Osteocyte (in vitro differentiated cells): Measurements from ENCODE around the gene PLA2G2C. TPM values are rescaled to one million over a fixed set of nuclear protein-coding genes. Genes with fewer than 3 reads are reported as not detected.
"Not testable (repeated sequence)": the region's sequence is repeated elsewhere in the genome, so short reads cannot be mapped to it uniquely, and the experiment has no call there.

Source experiments
- DNase-seq: peaks from one replicate; pipeline ENCODE4 v3.0.0; 2021; ENCODE audit warnings: mixed read lengths; ENCODE audit not compliant: unreplicated experiment; ENCODE audit errors: extremely low spot score
- H3K27ac Mint-ChIP-seq: one replicate; pipeline ENCODE4 v1.8.0; 2021; ENCODE audit warnings: mild to moderate bottlenecking, mixed read lengths; ENCODE audit not compliant: unreplicated experiment
- H3K27me3 Mint-ChIP-seq: one replicate; pipeline ENCODE4 v1.8.0; 2021; ENCODE audit warnings: mixed read lengths; ENCODE audit not compliant: unreplicated experiment
- H3K36me3 Mint-ChIP-seq: one replicate; pipeline ENCODE4 v1.8.0; 2021; ENCODE audit warnings: mixed read lengths; ENCODE audit not compliant: unreplicated experiment
- H3K4me1 Mint-ChIP-seq: one replicate; pipeline ENCODE4 v1.8.0; 2021; ENCODE audit warnings: mixed read lengths; ENCODE audit not compliant: unreplicated experiment
- H3K4me3 Mint-ChIP-seq: one replicate; pipeline ENCODE4 v1.8.0; 2021; ENCODE audit warnings: mild to moderate bottlenecking, moderate library complexity, mixed read lengths; ENCODE audit not compliant: unreplicated experiment
- H3K9me3 Mint-ChIP-seq: one replicate; pipeline ENCODE4 v1.8.0; 2021; ENCODE audit warnings: mixed read lengths; ENCODE audit not compliant: unreplicated experiment
- CTCF ChIP-seq: fragments of 200-600 bp; sonication (generic); IDR thresholded peaks from 2 replicates; pipeline ENCODE4 v1.5.0; 2021; ENCODE audit warnings: antibody characterized with exemption, mild to moderate bottlenecking, moderate library complexity
- total RNA-seq: library from RNA; stranded (reverse); gene quantifications from 2 replicates; pipeline ENCODE4 v1.2.1, GENCODE V29; 2021

Gene PLA2G2C
- total RNA-seq, 1 donor from 2014 or later: not detected

- Mint-ChIP-seq H3K9me3 (peaks cover 2% of the 10 kb centered on the region), H3K4me1 (no peaks in the 10 kb centered on the region), H3K27me3 (peaks cover 7% of the 10 kb centered on the region), H3K4me3 (no peak overlapping the region), H3K27ac (no peak overlapping the region), H3K36me3 (no peaks in the 10 kb centered on the region)
- no peak for DNase-seq
- no peak for TF ChIP-seq CTCF
Observed at GRCh38 chr1:20134995-20135394, 51.3 kb downstream of the PLA2G2C start.

GRCh38 chr1:20130518-20130917 lies 55.8 kb downstream of the PLA2G2C start:
- not testable (repeated sequence) for DNase-seq, H3K27me3 Mint-ChIP-seq, H3K4me3 Mint-ChIP-seq, H3K9me3 Mint-ChIP-seq, H3K36me3 Mint-ChIP-seq, H3K4me1 Mint-ChIP-seq, H3K27ac Mint-ChIP-seq

GRCh38 chr1:20126806-20127440 lies 59.4 kb downstream of the PLA2G2C start:
- TF ChIP-seq CTCF: no peak
- Mint-ChIP-seq H3K4me3 (no peak overlapping the region), H3K27me3 (peaks cover under 1% of the 10 kb centered on the region), H3K36me3 (no peaks in the 10 kb centered on the region), H3K4me1 (no peaks in the 10 kb centered on the region), H3K27ac (no peak overlapping the region), H3K9me3 (peaks cover 6% of the 10 kb centered on the region)
- DNase-seq: no peak

- Mint-ChIP-seq H3K27me3 (no peaks in the 10 kb centered on the region), H3K36me3 (no peaks in the 10 kb centered on the region), H3K4me1 (no peaks in the 10 kb centered on the region), H3K27ac (no peak overlapping the region), H3K4me3 (no peak overlapping the region), H3K9me3 (peaks cover 6% of the 10 kb centered on the region)
- TF ChIP-seq CTCF: no peak
- no peak for DNase-seq
Observed at GRCh38 chr1:20126041-20126805, 60.1 kb downstream of the PLA2G2C start.

- peaks cover under 1% of the 10 kb centered on the region for H3K27me3 Mint-ChIP-seq
- no peak overlapping the region for H3K4me3 Mint-ChIP-seq
- H3K27ac Mint-ChIP-seq: no peak overlapping the region
- TF ChIP-seq CTCF: no peak
- no peaks in the 10 kb centered on the region for H3K36me3 Mint-ChIP-seq
- DNase-seq: no peak
- peaks cover 6% of the 10 kb centered on the region for H3K9me3 Mint-ChIP-seq
- H3K4me1 Mint-ChIP-seq: no peaks in the 10 kb centered on the region
Observed at GRCh38 chr1:20125100-20125499, 61.2 kb downstream of the PLA2G2C start.
